ENCODE results near the gene ADAMTS2.

ADAMTS2 gene

GRCh38 chr5:179260324-179261070 is 84.8 kb downstream of the ADAMTS2 start:
- ChIA-PET CTCF (interaction anchor here (0.6 kb wide), 1 partner anchor 114 kb away, joined by 3 read pairs; no protein-coding TSS in a partner anchor), POLR2A (no interaction called here)
- no peak for DNase-seq (ENCODE audit: extremely low spot score)
- no peak for TF ChIP-seq BHLHE40 (IDR thresholded peaks at IDR 0.05; ENCODE audit: borderline replicate concordance)
- no peak for TF ChIP-seq LEF1 (IDR thresholded peaks at IDR 0.05; ENCODE audit: borderline replicate concordance)
- no peak for TF ChIP-seq SP1 (IDR thresholded peaks at IDR 0.05)
- TF ChIP-seq SUZ12 (IDR thresholded peaks at IDR 0.05), result no peak
- no peak for TF ChIP-seq ZNF384 (IDR thresholded peaks at IDR 0.05)
- TF ChIP-seq HDGF (IDR thresholded peaks at IDR 0.05; ENCODE audit: borderline replicate concordance), result no peak
- TF ChIP-seq, protein P1, sequence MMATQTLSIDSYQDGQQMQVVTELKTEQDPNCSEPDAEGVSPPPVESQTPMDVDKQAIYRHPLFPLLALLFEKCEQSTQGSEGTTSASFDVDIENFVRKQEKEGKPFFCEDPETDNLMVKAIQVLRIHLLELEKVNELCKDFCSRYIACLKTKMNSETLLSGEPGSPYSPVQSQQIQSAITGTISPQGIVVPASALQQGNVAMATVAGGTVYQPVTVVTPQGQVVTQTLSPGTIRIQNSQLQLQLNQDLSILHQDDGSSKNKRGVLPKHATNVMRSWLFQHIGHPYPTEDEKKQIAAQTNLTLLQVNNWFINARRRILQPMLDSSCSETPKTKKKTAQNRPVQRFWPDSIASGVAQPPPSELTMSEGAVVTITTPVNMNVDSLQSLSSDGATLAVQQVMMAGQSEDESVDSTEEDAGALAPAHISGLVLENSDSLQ (IDR thresholded peaks at IDR 0.05), result no peak
- TF ChIP-seq CTBP1 (IDR thresholded peaks at IDR 0.05; ENCODE audit: borderline replicate concordance), result no peak
- TF ChIP-seq FOXK2 (IDR thresholded peaks at IDR 0.05), result no peak
- TF ChIP-seq L3MBTL2 (conservative IDR thresholded peaks at IDR 0.05), result no peak
- TF ChIP-seq NFRKB (IDR thresholded peaks at IDR 0.05), result no peak
- no peak for TF ChIP-seq ARNT (IDR thresholded peaks at IDR 0.05)
- no peak for TF ChIP-seq FOXM1 (IDR thresholded peaks at IDR 0.05; ENCODE audit: borderline replicate concordance)
- no peak for TF ChIP-seq ELF4 (IDR thresholded peaks at IDR 0.05)
- TF ChIP-seq TARDBP (IDR thresholded peaks at IDR 0.05), result no peak
- TF ChIP-seq FOXA1 (IDR thresholded peaks at IDR 0.05), result no peak

- no peak for DNase-seq (ENCODE audit: extremely low spot score)
- POLR2A ChIA-PET, result no interaction called here
- CTCF ChIA-PET, result no interaction called here
- TF ChIP-seq FOXK2 (IDR thresholded peaks at IDR 0.05), result no peak
- TF ChIP-seq NFRKB (IDR thresholded peaks at IDR 0.05), result no peak
- TF ChIP-seq TARDBP (IDR thresholded peaks at IDR 0.05), result no peak
- no peak for TF ChIP-seq FOXA1 (IDR thresholded peaks at IDR 0.05)
- no peak for TF ChIP-seq ZNF384 (IDR thresholded peaks at IDR 0.05)
- TF ChIP-seq BHLHE40 (IDR thresholded peaks at IDR 0.05; ENCODE audit: borderline replicate concordance), result no peak
- TF ChIP-seq FOXM1 (IDR thresholded peaks at IDR 0.05; ENCODE audit: borderline replicate concordance), result no peak
- TF ChIP-seq, protein P1 (IDR thresholded peaks at IDR 0.05), result no peak
- TF ChIP-seq CTBP1 (IDR thresholded peaks at IDR 0.05; ENCODE audit: borderline replicate concordance), result no peak
- no peak for TF ChIP-seq ELF4 (IDR thresholded peaks at IDR 0.05)
- no peak for TF ChIP-seq ARNT (IDR thresholded peaks at IDR 0.05)
- no peak for TF ChIP-seq SP1 (IDR thresholded peaks at IDR 0.05)
These were observed 85.4 kb downstream of the ADAMTS2 start for GRCh38 chr5:179259731-179260323.

GRCh38 chr5:179258922-179259730 is 86.1 kb downstream of the ADAMTS2 start:
- no peak for DNase-seq (ENCODE audit: extremely low spot score)

DNA sequence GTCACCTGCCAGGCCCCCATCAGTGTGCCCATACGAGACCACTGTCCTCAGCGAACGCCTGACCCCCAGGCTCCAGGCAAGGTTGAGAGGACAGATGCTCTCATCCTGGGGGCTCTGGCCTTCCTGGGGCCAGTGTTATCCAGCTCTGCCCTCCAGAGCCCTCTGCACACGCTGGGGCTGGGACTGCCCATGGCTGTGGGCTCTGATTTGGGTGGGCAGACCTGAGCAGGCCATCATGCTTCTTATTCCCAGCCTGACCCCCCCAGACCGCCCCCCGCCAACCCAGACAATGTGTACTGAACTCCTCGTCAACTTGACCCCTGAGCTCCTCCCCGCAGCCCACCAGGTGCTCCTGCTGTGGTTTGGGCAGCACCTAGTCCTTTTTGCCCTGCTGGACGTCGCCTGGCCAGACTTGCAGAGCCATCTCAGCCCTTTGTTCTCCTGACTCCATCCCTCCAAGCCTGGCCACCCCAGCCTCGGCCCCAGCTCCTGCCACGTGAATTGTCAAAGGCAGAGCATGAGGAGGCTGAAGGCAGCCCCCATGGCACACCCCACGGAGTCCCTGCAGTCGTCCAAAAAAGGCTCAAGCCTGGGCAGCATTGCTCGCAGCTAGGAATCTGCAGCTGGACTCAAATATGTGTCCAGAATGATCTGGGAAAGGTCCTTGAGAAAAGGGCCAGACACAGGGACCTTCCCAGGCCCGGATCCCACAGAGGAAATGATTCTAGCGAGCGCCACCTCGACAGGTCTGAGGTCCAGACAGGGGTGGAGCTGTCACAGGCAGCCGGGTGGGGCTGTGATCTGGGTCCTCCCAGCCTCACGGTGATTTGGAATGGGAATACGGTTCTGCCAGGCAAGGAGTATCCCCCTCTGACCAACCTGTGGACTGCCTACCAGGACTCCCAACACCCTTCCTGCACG is 87.0 kb downstream of the ADAMTS2 start:
- POLR2A ChIA-PET, result no interaction called here
- CTCF ChIA-PET, result no interaction called here
- DNase-seq (ENCODE audit: extremely low spot score), result no peak
- TF ChIP-seq BHLHE40 (IDR thresholded peaks at IDR 0.05; ENCODE audit: borderline replicate concordance) (no peak), LEF1 (IDR thresholded peaks at IDR 0.05; ENCODE audit: borderline replicate concordance) (no peak), ARNT (IDR thresholded peaks at IDR 0.05) (no peak), FOXA1 (IDR thresholded peaks at IDR 0.05) (no peak), L3MBTL2 (conservative IDR thresholded peaks at IDR 0.05) (no peak), CTBP1 (IDR thresholded peaks at IDR 0.05; ENCODE audit: borderline replicate concordance) (no peak), HDGF (IDR thresholded peaks at IDR 0.05; ENCODE audit: borderline replicate concordance) (no peak), FOXK2 (IDR thresholded peaks at IDR 0.05) (no peak), NFRKB (IDR thresholded peaks at IDR 0.05) (no peak), TARDBP (IDR thresholded peaks at IDR 0.05) (no peak), SP1 (IDR thresholded peaks at IDR 0.05) (no peak), FOXM1 (IDR thresholded peaks at IDR 0.05; ENCODE audit: borderline replicate concordance) (no peak), ZNF384 (IDR thresholded peaks at IDR 0.05) (no peak), SUZ12 (IDR thresholded peaks at IDR 0.05) (no peak), ELF4 (IDR thresholded peaks at IDR 0.05) (no peak)
- TF ChIP-seq, protein P1 (IDR thresholded peaks at IDR 0.05), result no peak

More at GRCh38 chr5:179258922-179259730, 86.1 kb downstream of the ADAMTS2 start:
- TF ChIP-seq FOXA1 (IDR thresholded peaks at IDR 0.05) (no peak), CTBP1 (IDR thresholded peaks at IDR 0.05; ENCODE audit: borderline replicate concordance) (no peak), BHLHE40 (IDR thresholded peaks at IDR 0.05; ENCODE audit: borderline replicate concordance) (no peak)
- POLR2A ChIA-PET, result no interaction called here
- CTCF ChIA-PET, result no interaction called here
